Liver (tissue), 9 donors: Measurements from ENCODE around the gene CA6. TPM values are rescaled to one million over a fixed set of nuclear protein-coding genes. Genes with fewer than 3 reads are reported as not detected.

Source experiments
- DNase-seq: peaks from one replicate; pipeline ENCODE4 v3.0.0-alpha.2; 2017; ENCODE audit warnings: low spot score
- H3K27ac ChIP-seq, 2 donors: one replicate each; pipeline ENCODE4 v1.7.0; 2013; ENCODE audit warnings: inconsistent platforms in 2 of 2, low read length in 2 of 2, control low read depth in 1 of 2, low read depth in 1 of 2, mild to moderate bottlenecking in 1 of 2
- H3K27me3 ChIP-seq, 4 donors: one replicate each; pipeline versions ENCODE4 v1.6.1 to v1.7.0; 2013; ENCODE audit warnings: low read length in 3 of 4, inconsistent platforms in 1 of 4, mild to moderate bottlenecking in 1 of 4, moderate library complexity in 1 of 4; ENCODE audit not compliant: control insufficient read depth in 4 of 4, insufficient read depth in 4 of 4
- H3K36me3 ChIP-seq, 4 donors: one replicate each; pipeline versions ENCODE4 v1.6.1 to v1.7.0; 2013; ENCODE audit warnings: low read length in 3 of 4, mild to moderate bottlenecking in 3 of 4, low read depth in 1 of 4, moderate library complexity in 1 of 4; ENCODE audit not compliant: control insufficient read depth in 4 of 4, insufficient read depth in 3 of 4
- H3K4me1 ChIP-seq, 4 donors: one replicate each; pipeline versions ENCODE4 v1.6.1 to v1.7.0; 2013; ENCODE audit warnings: low read length in 3 of 4, mild to moderate bottlenecking in 3 of 4, moderate library complexity in 1 of 4; ENCODE audit not compliant: control insufficient read depth in 4 of 4, insufficient read depth in 4 of 4
- H3K4me3 ChIP-seq, 3 donors: one replicate each; pipeline versions ENCODE4 v1.6.1 to v1.7.0; 2013; ENCODE audit warnings: low read length in 3 of 3, control low read depth in 1 of 3, low read depth in 1 of 3, mild to moderate bottlenecking in 1 of 3
- H3K9ac ChIP-seq, 2 donors: one replicate each; pipeline ENCODE4 v1.7.0; 2013; ENCODE audit warnings: low read length in 2 of 2, mild to moderate bottlenecking in 2 of 2, moderate library complexity in 2 of 2, control low read depth in 1 of 2, low read depth in 1 of 2
- H3K9me3 ChIP-seq, 4 donors: one replicate each; pipeline versions ENCODE4 v1.6.1 to v1.7.0; 2013; ENCODE audit warnings: low read length in 3 of 4; ENCODE audit not compliant: control insufficient read depth in 4 of 4
- EGR1 ChIP-seq, 2 donors: IDR thresholded peaks; 2 replicates each; pipeline ENCODE4 v1.6.1; 2016 to 2018; ENCODE audit warnings: antibody characterized with exemption in 2 of 2, low read depth in 2 of 2
- FOXA2 ChIP-seq: IDR thresholded peaks from 2 replicates; pipeline ENCODE4 v1.6.1; 2016; ENCODE audit warnings: antibody characterized with exemption
- GABPA ChIP-seq, 2 donors: IDR thresholded peaks in 1 of 2; conservative IDR thresholded peaks in 1 of 2; 2 replicates each; pipeline ENCODE4 v1.6.1; 2016; ENCODE audit warnings: antibody characterized with exemption in 2 of 2, mild to moderate bottlenecking in 1 of 2, moderate library complexity in 1 of 2
- HNF4A ChIP-seq, 2 donors: conservative IDR thresholded peaks; 2 replicates each; pipeline ENCODE4 v1.6.1; 2016; ENCODE audit warnings: antibody characterized with exemption in 2 of 2, mild to moderate bottlenecking in 2 of 2
- HNF4G ChIP-seq: IDR thresholded peaks from 2 replicates; pipeline ENCODE4 v1.6.1; 2016; ENCODE audit warnings: antibody characterized with exemption
- JUND ChIP-seq, 2 donors: IDR thresholded peaks; 2 replicates each; pipeline ENCODE4 v1.6.1; 2016; ENCODE audit warnings: antibody characterized with exemption in 2 of 2
- NR2F2 ChIP-seq: IDR thresholded peaks from 2 replicates; pipeline ENCODE4 v1.6.1; 2016; ENCODE audit warnings: antibody characterized with exemption
- RAD21 ChIP-seq, 2 donors: IDR thresholded peaks; 2 replicates each; pipeline ENCODE4 v1.6.1; 2016; ENCODE audit warnings: antibody characterized with exemption in 2 of 2, mild to moderate bottlenecking in 2 of 2
- RXRA ChIP-seq, 2 donors: IDR thresholded peaks; 2 replicates each; pipeline ENCODE4 v1.6.1; 2017 to 2018; ENCODE audit warnings: antibody characterized with exemption in 2 of 2, mild to moderate bottlenecking in 1 of 2
- SP1 ChIP-seq: IDR thresholded peaks from 2 replicates; pipeline ENCODE4 v1.6.1; 2018; ENCODE audit warnings: antibody characterized with exemption, mild to moderate bottlenecking
- YY1 ChIP-seq: IDR thresholded peaks from 2 replicates; pipeline ENCODE4 v1.6.1; 2016; ENCODE audit warnings: antibody characterized with exemption, mild to moderate bottlenecking
- WGBS: extraction: QIAGEN DNeasy Blood & Tissue Kit; methylation state at CpG from one replicate; pipeline ENCODE4 v1.1.7; 2013; 5-methylcytosine and 5-hydroxymethylcytosine counted together
- polyA plus RNA-seq, 2 donors: library from polyadenylated mRNA; stranded (reverse) in 1 of 2; unstranded in 1 of 2; fragments of 200-250 nt in 1 of 2; fragments of >200 nt in 1 of 2; fragmentation: Nextera tagmentation in 1 of 2; extraction: Ambion mirVana in 1 of 2; gene quantifications; one replicate each; pipeline versions ENCODE4 v1.2.1 to v1.2.3, GENCODE V29; 2013 to 2015
- total RNA-seq, 2 donors: library from RNA; depleted of rRNA; stranded (reverse); fragments of >200 nt; gene quantifications; one replicate each; pipeline ENCODE4 v1.2.3, GENCODE V29; 2014
- TF ChIP-seq, protein P1 (sequence below): fragments of 150-350 bp; IDR thresholded peaks from 2 replicates; pipeline ENCODE4 v1.5.1; 2017; ENCODE audit warnings: improper control_type of control experiment, low read depth, low read length; ENCODE audit not compliant: missing input control
- TF ChIP-seq, protein P2 (sequence below): IDR thresholded peaks from 2 replicates; pipeline ENCODE4 v1.6.1; 2016; ENCODE audit warnings: antibody characterized with exemption
- TF ChIP-seq, protein P3 (sequence below): IDR thresholded peaks from 2 replicates; pipeline ENCODE4 v1.6.1; 2016; ENCODE audit warnings: antibody characterized with exemption
- TF ChIP-seq, protein P4 (sequence below): IDR thresholded peaks from 2 replicates; pipeline ENCODE4 v1.6.1; 2016; ENCODE audit warnings: antibody characterized with exemption, mild to moderate bottlenecking
- TF ChIP-seq, protein P5 (sequence below): IDR thresholded peaks from 2 replicates; pipeline ENCODE4 v1.6.1; 2016; ENCODE audit warnings: antibody characterized with exemption
- donor health status: healthy.
- donor health status: healthy.
- donor health status: healthy.
- donor health status: healthy.
- donor health status: healthy.

CA6 gene
- total and polyA plus RNA-seq, 4 donors: not detected

DNA sequence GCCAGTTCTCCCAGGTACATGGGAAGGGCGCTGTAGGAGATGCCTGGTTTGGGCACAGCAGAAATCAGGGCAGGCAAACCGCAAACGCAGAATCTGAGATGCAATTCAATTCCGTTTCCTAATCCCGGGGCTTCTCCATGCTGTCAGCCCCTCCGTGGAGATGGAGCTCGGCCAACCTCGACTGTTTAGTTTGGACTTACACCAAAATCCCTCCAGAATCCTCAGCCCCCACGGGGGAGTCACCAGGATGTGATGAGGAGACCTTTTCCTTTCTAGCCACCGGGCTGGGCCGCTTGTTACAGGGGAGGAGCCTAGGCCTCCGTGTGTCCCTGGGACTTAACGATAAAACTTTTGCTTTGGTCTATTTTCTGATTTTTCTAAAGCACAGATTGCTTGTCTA, 72.7 kb downstream of the CA6 start:
- no peaks in the 10 kb centered on the region for H3K9me3 ChIP-seq
- no peak overlapping the region for H3K9ac ChIP-seq
- H3K27me3 ChIP-seq: no peaks in the 10 kb centered on the region
- 72% methylated on average over 13 of the region's 13 CpGs for WGBS
- no peak for DNase-seq
- H3K4me3 ChIP-seq: no peak overlapping the region
- TF ChIP-seq NR2F2 (no peak), HNF4A (conservative IDR thresholded peaks at IDR 0.05) (no peak)
- TF ChIP-seq, protein P1, sequence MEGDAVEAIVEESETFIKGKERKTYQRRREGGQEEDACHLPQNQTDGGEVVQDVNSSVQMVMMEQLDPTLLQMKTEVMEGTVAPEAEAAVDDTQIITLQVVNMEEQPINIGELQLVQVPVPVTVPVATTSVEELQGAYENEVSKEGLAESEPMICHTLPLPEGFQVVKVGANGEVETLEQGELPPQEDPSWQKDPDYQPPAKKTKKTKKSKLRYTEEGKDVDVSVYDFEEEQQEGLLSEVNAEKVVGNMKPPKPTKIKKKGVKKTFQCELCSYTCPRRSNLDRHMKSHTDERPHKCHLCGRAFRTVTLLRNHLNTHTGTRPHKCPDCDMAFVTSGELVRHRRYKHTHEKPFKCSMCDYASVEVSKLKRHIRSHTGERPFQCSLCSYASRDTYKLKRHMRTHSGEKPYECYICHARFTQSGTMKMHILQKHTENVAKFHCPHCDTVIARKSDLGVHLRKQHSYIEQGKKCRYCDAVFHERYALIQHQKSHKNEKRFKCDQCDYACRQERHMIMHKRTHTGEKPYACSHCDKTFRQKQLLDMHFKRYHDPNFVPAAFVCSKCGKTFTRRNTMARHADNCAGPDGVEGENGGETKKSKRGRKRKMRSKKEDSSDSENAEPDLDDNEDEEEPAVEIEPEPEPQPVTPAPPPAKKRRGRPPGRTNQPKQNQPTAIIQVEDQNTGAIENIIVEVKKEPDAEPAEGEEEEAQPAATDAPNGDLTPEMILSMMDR: no peak
- no peaks in the 10 kb centered on the region for H3K36me3 ChIP-seq
- H3K27ac ChIP-seq: no peak overlapping the region
- no peaks in the 10 kb centered on the region for H3K4me1 ChIP-seq

DNA sequence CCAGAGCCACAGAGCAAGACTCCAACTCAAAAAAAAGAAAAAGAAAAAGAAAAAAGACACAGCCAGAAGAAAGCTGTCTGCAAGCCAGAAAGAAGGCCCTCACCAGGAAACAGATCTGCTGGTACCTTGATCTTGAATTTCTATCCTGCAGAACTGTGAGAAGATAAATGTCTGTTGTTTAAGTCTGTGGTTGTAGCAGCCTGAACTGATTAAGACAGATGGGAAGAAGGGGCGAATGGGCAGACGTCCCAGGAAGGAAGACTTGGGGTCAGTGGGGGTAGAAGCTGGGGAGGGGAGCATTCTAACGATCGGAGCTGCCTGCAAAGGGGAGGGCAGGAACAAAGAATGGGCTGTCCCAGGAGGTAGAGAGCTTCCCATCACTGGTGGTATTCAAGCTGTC, 74.2 kb downstream of the CA6 start:
- H3K4me1 ChIP-seq: no peaks in the 10 kb centered on the region
- 58% methylated on average over 4 of the region's 4 CpGs for WGBS
- H3K9ac ChIP-seq: no peak overlapping the region
- TF ChIP-seq JUND (IDR thresholded peaks at IDR 0.05) (no peak), FOXA2 (no peak), SP1 (no peak), RAD21 (IDR thresholded peaks at IDR 0.05) (no peak), HNF4A (conservative IDR thresholded peaks at IDR 0.05) (no peak), YY1 (no peak), EGR1 (IDR thresholded peaks at IDR 0.05; ENCODE audit: low read depth in 2 of 2) (no peak), NR2F2 (no peak), GABPA (IDR thresholded peaks at IDR 0.05 in 1 of 2, conservative IDR thresholded peaks at IDR 0.05 in 1 of 2) (no peak), RXRA (IDR thresholded peaks at IDR 0.05) (no peak), HNF4G (no peak)
- TF ChIP-seq, protein P2, sequence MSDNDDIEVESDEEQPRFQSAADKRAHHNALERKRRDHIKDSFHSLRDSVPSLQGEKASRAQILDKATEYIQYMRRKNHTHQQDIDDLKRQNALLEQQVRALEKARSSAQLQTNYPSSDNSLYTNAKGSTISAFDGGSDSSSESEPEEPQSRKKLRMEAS: no peak
- TF ChIP-seq, protein P3, sequence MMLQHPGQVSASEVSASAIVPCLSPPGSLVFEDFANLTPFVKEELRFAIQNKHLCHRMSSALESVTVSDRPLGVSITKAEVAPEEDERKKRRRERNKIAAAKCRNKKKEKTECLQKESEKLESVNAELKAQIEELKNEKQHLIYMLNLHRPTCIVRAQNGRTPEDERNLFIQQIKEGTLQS: no peak
- TF ChIP-seq, protein P4, sequence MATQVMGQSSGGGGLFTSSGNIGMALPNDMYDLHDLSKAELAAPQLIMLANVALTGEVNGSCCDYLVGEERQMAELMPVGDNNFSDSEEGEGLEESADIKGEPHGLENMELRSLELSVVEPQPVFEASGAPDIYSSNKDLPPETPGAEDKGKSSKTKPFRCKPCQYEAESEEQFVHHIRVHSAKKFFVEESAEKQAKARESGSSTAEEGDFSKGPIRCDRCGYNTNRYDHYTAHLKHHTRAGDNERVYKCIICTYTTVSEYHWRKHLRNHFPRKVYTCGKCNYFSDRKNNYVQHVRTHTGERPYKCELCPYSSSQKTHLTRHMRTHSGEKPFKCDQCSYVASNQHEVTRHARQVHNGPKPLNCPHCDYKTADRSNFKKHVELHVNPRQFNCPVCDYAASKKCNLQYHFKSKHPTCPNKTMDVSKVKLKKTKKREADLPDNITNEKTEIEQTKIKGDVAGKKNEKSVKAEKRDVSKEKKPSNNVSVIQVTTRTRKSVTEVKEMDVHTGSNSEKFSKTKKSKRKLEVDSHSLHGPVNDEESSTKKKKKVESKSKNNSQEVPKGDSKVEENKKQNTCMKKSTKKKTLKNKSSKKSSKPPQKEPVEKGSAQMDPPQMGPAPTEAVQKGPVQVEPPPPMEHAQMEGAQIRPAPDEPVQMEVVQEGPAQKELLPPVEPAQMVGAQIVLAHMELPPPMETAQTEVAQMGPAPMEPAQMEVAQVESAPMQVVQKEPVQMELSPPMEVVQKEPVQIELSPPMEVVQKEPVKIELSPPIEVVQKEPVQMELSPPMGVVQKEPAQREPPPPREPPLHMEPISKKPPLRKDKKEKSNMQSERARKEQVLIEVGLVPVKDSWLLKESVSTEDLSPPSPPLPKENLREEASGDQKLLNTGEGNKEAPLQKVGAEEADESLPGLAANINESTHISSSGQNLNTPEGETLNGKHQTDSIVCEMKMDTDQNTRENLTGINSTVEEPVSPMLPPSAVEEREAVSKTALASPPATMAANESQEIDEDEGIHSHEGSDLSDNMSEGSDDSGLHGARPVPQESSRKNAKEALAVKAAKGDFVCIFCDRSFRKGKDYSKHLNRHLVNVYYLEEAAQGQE: no peak
- TF ChIP-seq, protein P5, sequence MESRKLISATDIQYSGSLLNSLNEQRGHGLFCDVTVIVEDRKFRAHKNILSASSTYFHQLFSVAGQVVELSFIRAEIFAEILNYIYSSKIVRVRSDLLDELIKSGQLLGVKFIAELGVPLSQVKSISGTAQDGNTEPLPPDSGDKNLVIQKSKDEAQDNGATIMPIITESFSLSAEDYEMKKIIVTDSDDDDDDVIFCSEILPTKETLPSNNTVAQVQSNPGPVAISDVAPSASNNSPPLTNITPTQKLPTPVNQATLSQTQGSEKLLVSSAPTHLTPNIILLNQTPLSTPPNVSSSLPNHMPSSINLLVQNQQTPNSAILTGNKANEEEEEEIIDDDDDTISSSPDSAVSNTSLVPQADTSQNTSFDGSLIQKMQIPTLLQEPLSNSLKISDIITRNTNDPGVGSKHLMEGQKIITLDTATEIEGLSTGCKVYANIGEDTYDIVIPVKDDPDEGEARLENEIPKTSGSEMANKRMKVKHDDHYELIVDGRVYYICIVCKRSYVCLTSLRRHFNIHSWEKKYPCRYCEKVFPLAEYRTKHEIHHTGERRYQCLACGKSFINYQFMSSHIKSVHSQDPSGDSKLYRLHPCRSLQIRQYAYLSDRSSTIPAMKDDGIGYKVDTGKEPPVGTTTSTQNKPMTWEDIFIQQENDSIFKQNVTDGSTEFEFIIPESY: no peak
- TF ChIP-seq, protein P1: no peak
- H3K9me3 ChIP-seq: no peaks in the 10 kb centered on the region
- no peak overlapping the region for H3K27ac ChIP-seq
- no peak for DNase-seq
- H3K36me3 ChIP-seq: no peaks in the 10 kb centered on the region
- H3K27me3 ChIP-seq: no peaks in the 10 kb centered on the region
- no peak overlapping the region for H3K4me3 ChIP-seq
